ENCODE data around the gene P3H2. TPM values are rescaled to one million over a fixed set of nuclear protein-coding genes. Genes with fewer than 3 reads are reported as not detected.
A peak's percentile ranks its signal among the peaks of the same experiment; 100 is the strongest.
"Not testable (repeated sequence)": the region's sequence is repeated elsewhere in the genome, so short reads cannot be mapped to it uniquely, and the experiment has no call there.

Gene P3H2
- total and polyA plus RNA-seq, 5 experiments from 2014 or later: not detected

DNA sequence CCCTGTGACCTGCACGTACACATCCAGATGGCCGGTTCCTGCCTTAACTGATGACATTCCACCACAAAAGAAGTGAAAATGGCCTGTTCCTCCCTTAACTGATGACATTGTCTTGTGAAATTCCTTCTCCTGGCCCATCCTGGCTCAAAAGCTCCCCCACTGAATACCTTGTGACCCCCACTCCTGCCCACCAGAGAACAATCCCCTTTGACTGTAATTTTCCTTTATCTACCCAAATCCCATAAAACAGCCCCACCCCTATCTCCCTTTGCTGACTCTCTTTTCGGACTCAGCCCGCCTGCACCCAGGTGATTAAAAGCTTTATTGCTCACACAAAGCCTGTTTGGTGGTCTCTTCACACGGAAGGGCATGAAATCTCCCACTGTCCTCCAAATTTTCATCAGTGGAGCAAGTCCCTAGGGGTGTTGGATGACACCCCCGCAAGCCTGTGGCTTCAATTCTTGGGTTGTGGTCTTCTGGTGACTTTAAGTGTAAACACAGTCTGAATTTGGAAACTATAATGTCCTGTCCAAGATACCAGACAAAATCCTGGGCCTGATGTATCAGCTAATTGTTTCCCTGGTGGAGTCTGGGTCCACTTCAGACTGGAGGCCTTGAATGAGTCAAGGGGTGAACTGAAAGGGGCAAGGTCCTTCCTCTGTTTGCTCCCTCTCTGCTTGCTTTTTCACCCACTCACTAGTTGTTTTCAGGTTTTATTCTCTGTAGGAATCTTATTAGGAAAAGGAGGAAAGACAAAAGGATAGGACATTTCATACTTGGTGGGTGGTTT lies 29.3 kb upstream of the P3H2 start:
- H3K4me1 Mint-ChIP-seq, H3K36me3 Mint-ChIP-seq, POLR2A ChIA-PET, H3K4me3 Mint-ChIP-seq, H3K27ac Mint-ChIP-seq, H3K9me3 Mint-ChIP-seq, ATAC-seq, DNase-seq: not testable (repeated sequence)
- peaks cover 2 to 41% (median 9%) of the 10 kb centered on the region in 5 donors for H3K27me3 Mint-ChIP-seq

- POLR2A ChIA-PET, DNase-seq, ATAC-seq, H3K27ac Mint-ChIP-seq, H3K36me3 Mint-ChIP-seq, H3K9me3 Mint-ChIP-seq, H3K4me1 Mint-ChIP-seq, H3K4me3 Mint-ChIP-seq: not testable (repeated sequence)
- H3K27me3 Mint-ChIP-seq: peaks cover 5 to 39% (median 11%) of the 10 kb centered on the region in 5 donors
Observed at GRCh38 chr3:190144793-190145192, 24.1 kb upstream of the P3H2 start.

GRCh38 chr3:190142041-190142440 lies 21.3 kb upstream of the P3H2 start:
- Mint-ChIP-seq H3K4me3 (no peak overlapping the region), H3K27me3 (peaks cover 6 to 39% (median 12%) of the 10 kb centered on the region in 5 donors), H3K9me3 (peaks cover 0 to 4% (median 0%) of the 10 kb centered on the region in 9 donors), H3K36me3 (peaks cover 0 to 2% (median 0%) of the 10 kb centered on the region in 3 donors), H3K4me1 (no peaks in the 10 kb centered on the region), H3K27ac (no peak overlapping the region)
- POLR2A ChIA-PET: no interaction called here
- no peak for ATAC-seq
- no peak for DNase-seq

DNA sequence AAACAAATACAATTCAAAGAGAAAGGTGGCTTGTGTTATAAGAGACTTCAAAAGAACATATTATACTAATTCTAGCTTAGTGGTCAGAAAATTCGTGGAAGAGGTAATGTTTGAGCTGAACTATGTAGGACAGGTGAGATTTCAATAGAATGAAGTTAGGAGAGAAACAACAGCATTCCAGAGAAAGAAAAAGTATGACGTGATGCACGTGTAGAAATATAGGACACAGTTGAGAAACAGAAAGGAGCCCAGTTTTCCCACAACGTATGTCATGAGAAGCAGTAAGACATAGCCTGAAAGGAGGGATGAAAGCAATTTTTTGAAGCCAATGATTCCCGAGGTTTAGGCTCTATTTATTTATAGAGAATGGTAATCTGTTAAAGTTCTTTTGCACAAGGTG lies 18.7 kb upstream of the P3H2 start:
- Mint-ChIP-seq H3K4me1 (no peaks in the 10 kb centered on the region), H3K27me3 (peaks cover 5 to 31% (median 10%) of the 10 kb centered on the region in 5 donors)

DNA sequence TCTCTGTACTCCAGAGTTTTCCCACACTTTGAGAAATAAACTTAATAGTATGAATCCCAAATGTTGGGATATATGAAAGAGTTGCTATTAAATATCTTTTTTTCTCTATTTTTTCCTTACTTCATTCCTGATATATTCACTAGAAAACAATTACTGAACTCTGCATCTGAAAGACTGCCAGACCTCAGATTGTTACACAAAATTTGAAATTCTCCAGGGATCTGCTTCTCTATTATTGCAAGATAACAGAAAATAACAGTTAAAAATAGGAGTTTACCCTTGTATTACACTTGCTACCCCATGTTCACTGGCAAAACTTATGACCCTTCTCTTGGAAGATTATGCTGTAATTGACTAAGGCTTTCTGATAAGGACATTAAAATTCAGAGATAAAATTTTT lies 11.7 kb upstream of the P3H2 start:
- ATAC-seq (no peak), DNase-seq (no peak)
- no peaks in the 10 kb centered on the region for H3K4me1 Mint-ChIP-seq
- H3K27ac Mint-ChIP-seq: no peak overlapping the region
- H3K9me3 Mint-ChIP-seq: peaks cover 0 to 4% (median 0%) of the 10 kb centered on the region in 9 donors
- POLR2A ChIA-PET: no interaction called here
- H3K36me3 Mint-ChIP-seq: no peaks in the 10 kb centered on the region
- H3K27me3 Mint-ChIP-seq: peaks cover 19 to 69% (median 29%) of the 10 kb centered on the region in 5 donors
- no peak overlapping the region for H3K4me3 Mint-ChIP-seq

More for the DNA sequence above, 18.7 kb upstream of the P3H2 start:
- Mint-ChIP-seq H3K4me3 (no peak overlapping the region), H3K27ac (no peak overlapping the region), H3K36me3 (no peaks in the 10 kb centered on the region), H3K9me3 (peaks cover 0 to 4% (median 0%) of the 10 kb centered on the region in 9 donors)
- POLR2A ChIA-PET: no interaction called here
- no peak for DNase-seq
- no peak for ATAC-seq

DNA sequence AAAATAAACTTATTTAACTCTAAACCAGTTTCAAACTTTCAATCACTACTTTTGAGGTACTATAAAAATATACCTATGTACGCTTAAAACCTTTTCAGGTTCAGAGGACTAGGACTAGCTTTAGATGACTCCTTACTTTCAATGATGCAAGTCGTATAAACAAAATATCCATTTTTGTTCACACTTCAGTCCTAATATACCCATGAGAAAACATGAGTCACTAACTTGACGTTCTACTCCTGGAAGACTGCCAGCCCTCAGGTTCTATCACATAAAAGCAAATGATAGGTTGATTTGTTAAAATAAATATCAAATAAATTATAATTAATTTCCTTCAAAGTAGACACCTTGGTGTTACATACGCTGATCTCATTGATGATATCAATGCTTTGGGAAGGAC lies 10.6 kb upstream of the P3H2 start:
- DNase-seq: no peak
- peaks cover 17 to 61% (median 26%) of the 10 kb centered on the region in 5 donors for H3K27me3 Mint-ChIP-seq
- no peak overlapping the region for H3K4me3 Mint-ChIP-seq
- ATAC-seq: no peak
- no peaks in the 10 kb centered on the region for H3K4me1 Mint-ChIP-seq
- H3K27ac Mint-ChIP-seq: no peak overlapping the region
- peaks cover 0 to 4% (median 0%) of the 10 kb centered on the region in 9 donors for H3K9me3 Mint-ChIP-seq
- no peaks in the 10 kb centered on the region for H3K36me3 Mint-ChIP-seq
- POLR2A ChIA-PET: no interaction called here

DNA sequence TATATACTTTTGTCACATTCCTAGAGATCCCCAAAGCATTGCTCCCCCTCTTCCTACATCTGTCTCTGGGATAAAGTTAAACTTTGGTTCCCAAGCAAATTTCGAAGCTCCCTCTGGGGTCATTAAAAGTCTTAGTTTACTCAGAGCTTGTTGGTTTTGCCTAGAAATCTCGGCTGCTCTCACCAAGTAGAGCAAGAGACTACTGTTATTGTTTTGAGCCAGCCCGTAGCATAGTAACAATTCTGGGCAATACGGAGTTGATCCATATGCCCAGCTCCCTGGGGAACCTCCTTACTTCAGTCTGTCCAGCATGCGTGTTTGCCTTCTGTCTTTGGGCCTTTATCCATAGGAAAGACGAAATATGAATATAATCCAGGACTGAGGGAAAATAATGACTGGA lies 10.0 kb upstream of the P3H2 start:
- DNase-seq (no peak), ATAC-seq (no peak)
- Mint-ChIP-seq H3K27me3 (peaks cover 17 to 61% (median 26%) of the 10 kb centered on the region in 5 donors), H3K4me1 (no peaks in the 10 kb centered on the region), H3K4me3 (no peak overlapping the region), H3K36me3 (no peaks in the 10 kb centered on the region), H3K9me3 (peaks cover 0 to 4% (median 0%) of the 10 kb centered on the region in 9 donors), H3K27ac (no peak overlapping the region)
- POLR2A ChIA-PET: no interaction called here

DNA sequence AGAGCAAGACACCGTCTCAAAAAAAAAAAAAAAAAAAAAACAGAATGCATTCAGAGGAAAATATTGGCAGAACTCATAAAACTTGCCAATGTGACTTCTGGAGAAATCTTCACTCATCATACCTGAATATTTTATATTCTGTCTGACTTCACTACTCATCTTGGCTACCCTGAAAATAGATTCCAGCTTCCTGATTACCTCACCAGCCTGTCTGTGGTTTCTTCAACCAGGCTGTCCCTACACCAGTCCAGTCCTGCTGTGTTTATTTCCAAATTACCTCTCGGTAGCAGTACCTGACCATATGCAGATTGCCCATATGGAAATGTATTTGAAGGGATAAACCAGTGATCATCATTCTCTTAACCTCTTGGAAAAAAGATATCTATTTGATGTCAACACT lies 9.3 kb upstream of the P3H2 start:
- POLR2A ChIA-PET: no interaction called here
- H3K27ac Mint-ChIP-seq: no peak overlapping the region

GRCh38 chr3:190127797-190128196 lies 7.1 kb upstream of the P3H2 start:
- Mint-ChIP-seq H3K4me3 (no peak overlapping the region), H3K36me3 (no peaks in the 10 kb centered on the region), H3K4me1 (no peaks in the 10 kb centered on the region), H3K27ac (no peak overlapping the region), H3K27me3 (peaks cover 14 to 52% (median 17%) of the 10 kb centered on the region in 5 donors), H3K9me3 (no peaks in the 10 kb centered on the region)
- POLR2A ChIA-PET: no interaction called here
- no peak for ATAC-seq
- DNase-seq: no peak

More for the DNA sequence above, 9.3 kb upstream of the P3H2 start:
- Mint-ChIP-seq H3K9me3 (peaks cover 0 to under 1% (median 0%) of the 10 kb centered on the region in 9 donors), H3K36me3 (no peaks in the 10 kb centered on the region), H3K4me3 (no peak overlapping the region), H3K4me1 (no peaks in the 10 kb centered on the region), H3K27me3 (peaks cover 16 to 55% (median 22%) of the 10 kb centered on the region in 5 donors)
- ATAC-seq: no peak
- DNase-seq: no peak

DNA sequence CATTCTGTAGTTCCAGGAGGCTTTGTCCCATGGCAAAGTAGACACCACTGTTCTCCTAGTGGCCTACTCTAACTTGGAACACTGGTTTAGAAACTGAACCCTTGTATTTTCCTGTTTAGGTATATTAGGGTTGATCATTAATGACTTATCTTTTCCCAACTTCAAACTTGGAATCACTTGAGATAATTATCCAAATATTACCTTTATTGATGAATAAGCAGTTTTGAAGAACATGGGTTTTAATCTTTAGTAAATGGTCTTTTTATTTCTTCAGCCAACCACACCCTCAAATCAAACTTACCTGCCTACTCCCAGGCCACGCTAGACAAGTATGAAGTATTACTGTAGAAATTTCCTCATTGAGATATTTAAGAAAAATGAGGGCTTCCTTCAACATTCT lies 6.5 kb upstream of the P3H2 start:
- POLR2A ChIA-PET: no interaction called here
- H3K4me3 Mint-ChIP-seq: no peak overlapping the region
- H3K27me3 Mint-ChIP-seq: peaks cover 15 to 53% (median 22%) of the 10 kb centered on the region in 5 donors
- H3K36me3 Mint-ChIP-seq: no peaks in the 10 kb centered on the region
- no peak overlapping the region for H3K27ac Mint-ChIP-seq
- ATAC-seq (no peak), DNase-seq (no peak)
- no peaks in the 10 kb centered on the region for H3K4me1 Mint-ChIP-seq
- no peaks in the 10 kb centered on the region for H3K9me3 Mint-ChIP-seq

DNA sequence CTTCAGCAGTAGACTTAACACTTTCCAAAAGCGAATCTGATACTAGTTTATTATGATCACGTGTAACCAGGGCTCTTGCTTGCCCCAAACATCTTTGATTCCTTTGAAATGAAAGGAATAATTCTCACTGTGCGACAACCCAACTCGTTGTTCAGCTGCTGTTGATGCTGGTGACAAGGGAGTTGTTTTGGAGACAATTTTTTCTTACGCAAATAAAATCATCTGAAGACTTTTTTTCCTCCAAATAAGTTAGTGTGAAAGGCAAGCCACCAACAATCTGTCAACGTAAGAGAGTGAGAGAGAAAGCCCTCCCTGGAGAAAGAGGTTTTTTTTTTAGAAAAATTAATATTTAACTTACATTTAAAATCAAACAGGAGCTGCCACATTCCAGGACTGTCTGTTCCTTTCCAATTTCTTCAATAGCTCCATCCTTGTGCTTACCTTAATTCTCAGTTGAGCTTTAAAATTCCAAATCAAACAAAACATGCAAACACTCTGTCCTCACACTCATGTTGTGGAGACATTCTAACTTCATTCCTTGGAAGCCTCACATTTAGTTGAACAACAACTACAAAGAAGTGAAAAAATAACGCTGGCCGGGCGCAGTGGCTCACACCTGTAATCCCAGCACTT lies 4.9 kb upstream of the P3H2 start:
- Mint-ChIP-seq H3K4me3 (no peak overlapping the region), H3K4me1 (peaks cover 0 to 2% (median 0%) of the 10 kb centered on the region in 4 donors), H3K9me3 (no peaks in the 10 kb centered on the region), H3K27ac (no peak overlapping the region), H3K36me3 (no peaks in the 10 kb centered on the region), H3K27me3 (peaks cover 15 to 58% (median 27%) of the 10 kb centered on the region in 5 donors)
- POLR2A ChIA-PET: no interaction called here
- no peak for DNase-seq
- no peak for ATAC-seq

DNA sequence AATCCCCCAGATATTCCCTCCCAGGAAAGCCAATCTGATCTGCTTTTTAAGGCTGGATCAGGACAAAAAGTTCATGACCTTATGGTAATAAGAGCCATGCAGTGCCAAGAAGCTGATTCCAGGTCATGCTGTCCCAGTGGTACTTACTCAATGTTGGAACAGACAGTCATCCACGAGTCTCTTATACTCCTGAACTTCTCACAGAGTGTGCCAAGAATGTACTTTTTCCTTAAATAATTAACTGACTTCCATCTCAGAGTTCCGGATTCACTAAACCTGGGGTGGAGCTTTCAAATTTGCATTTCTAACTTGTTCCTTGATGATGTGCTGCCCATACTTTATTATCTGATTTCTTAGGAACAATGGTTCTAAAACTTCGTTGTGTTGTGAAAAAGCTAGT lies 3.4 kb upstream of the P3H2 start:
- no peaks in the 10 kb centered on the region for H3K9me3 Mint-ChIP-seq
- POLR2A ChIA-PET: no interaction called here
- peaks cover 6 to 10% (median 8%) of the 10 kb centered on the region in 4 donors for H3K4me1 Mint-ChIP-seq
- peaks cover 0 to 3% (median 0%) of the 10 kb centered on the region in 3 donors for H3K36me3 Mint-ChIP-seq
- DNase-seq (no peak), ATAC-seq (no peak)
- H3K27me3 Mint-ChIP-seq: peaks cover 23 to 62% (median 38%) of the 10 kb centered on the region in 5 donors
- no peak overlapping the region for H3K27ac Mint-ChIP-seq
- no peak overlapping the region for H3K4me3 Mint-ChIP-seq

DNA sequence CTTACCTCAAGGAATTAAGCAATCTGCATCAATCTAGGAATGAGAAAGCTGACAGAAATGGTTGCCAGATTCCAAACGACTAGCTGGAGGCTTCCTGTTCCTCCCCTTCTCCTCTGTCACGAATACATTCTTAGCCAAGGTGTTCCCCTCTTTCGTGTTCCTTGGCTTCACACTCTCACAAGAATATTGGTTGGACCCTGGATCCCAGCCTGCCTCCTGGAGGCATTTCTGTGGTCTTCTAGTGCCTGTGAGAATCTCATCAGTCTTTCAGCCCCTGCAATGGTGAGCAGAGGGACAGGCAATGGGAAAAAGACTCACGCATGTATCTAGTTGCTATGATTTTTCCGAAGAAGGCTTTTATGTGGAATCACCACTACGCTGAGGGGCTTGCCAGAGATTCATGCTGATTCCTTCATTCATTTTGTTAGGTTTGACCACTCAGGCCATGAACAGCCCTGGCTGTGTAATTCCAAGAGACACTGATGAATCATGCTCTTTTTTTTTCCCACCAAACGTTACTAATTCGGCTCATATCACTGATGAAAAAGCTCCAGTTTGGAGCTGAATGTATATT lies 1.6 kb upstream of the P3H2 start:
- H3K27me3 Mint-ChIP-seq: peaks cover 26 to 67% (median 44%) of the 10 kb centered on the region in 5 donors
- POLR2A ChIA-PET: no interaction called here
- no peak for DNase-seq

More for the DNA sequence above, 1.6 kb upstream of the P3H2 start:
- ATAC-seq: no peak
- peaks cover 6 to 10% (median 8%) of the 10 kb centered on the region in 4 donors for H3K4me1 Mint-ChIP-seq
- H3K36me3 Mint-ChIP-seq: peaks cover 0 to 3% (median 0%) of the 10 kb centered on the region in 3 donors
- no peaks in the 10 kb centered on the region for H3K9me3 Mint-ChIP-seq
- H3K4me3 Mint-ChIP-seq: peak overlapping the region in 3 of 10 donors; percentile 16 to 41 (median 36)
- peak overlapping the region in 1 of 10 donors; percentile 7 for H3K27ac Mint-ChIP-seq

Measured in naive thymus-derived CD8-positive, alpha-beta T cell (primary cell).